Measurements from ENCODE around the gene NHERF1.

NHERF1 gene

GRCh38 chr17:74728033-74728701 lies 20.3 kb upstream of the NHERF1 start:
- no peaks in the 10 kb centered on the region for H3K36me3 Mint-ChIP-seq
- no peak overlapping the region for H3K27ac Mint-ChIP-seq
- H3K27me3 Mint-ChIP-seq, result no peaks in the 10 kb centered on the region
- no peak overlapping the region for H3K4me3 Mint-ChIP-seq
- ATAC-seq, result no peak
- H3K4me1 Mint-ChIP-seq, result no peaks in the 10 kb centered on the region
- H3K9me3 Mint-ChIP-seq, result no peaks in the 10 kb centered on the region

- no peak for ATAC-seq
- Mint-ChIP-seq H3K27me3 (no peaks in the 10 kb centered on the region), H3K4me1 (no peaks in the 10 kb centered on the region), H3K36me3 (no peaks in the 10 kb centered on the region), H3K27ac (no peak overlapping the region), H3K9me3 (no peaks in the 10 kb centered on the region), H3K4me3 (no peak overlapping the region)
Measured at GRCh38 chr17:74728702-74729075, 19.7 kb upstream of the NHERF1 start.

GRCh38 chr17:74729368-74729767 lies 19.1 kb upstream of the NHERF1 start:
- H3K27ac Mint-ChIP-seq, result no peak overlapping the region
- no peak for ATAC-seq

DNA sequence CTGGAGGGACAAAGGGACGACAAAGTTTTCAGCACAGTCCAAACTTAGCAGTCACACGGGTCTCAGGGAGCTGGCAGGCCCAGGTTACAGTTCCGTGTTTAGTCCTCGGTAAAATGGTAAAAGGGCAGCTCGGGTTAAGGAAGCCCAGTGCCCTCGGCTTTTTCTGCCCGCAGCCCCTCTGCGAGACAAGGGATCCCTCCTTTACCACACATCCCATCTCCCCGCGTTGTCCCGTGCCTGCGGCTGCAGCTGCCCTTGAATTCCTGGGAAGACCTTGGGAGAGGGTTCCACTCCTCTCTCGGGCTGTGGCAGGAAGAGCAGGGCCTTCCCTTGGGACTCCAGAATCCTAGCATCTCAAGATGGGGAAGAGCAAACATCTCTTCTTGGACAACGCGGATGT lies 18.6 kb upstream of the NHERF1 start:
- Mint-ChIP-seq H3K4me3 (no peak overlapping the region), H3K4me1 (peaks cover 6% of the 10 kb centered on the region), H3K36me3 (no peaks in the 10 kb centered on the region), H3K9me3 (no peaks in the 10 kb centered on the region), H3K27me3 (no peaks in the 10 kb centered on the region), H3K27ac (no peak overlapping the region)
- no peak for ATAC-seq

More at GRCh38 chr17:74729368-74729767, 19.1 kb upstream of the NHERF1 start:
- Mint-ChIP-seq H3K4me1 (peaks cover under 1% of the 10 kb centered on the region), H3K9me3 (no peaks in the 10 kb centered on the region), H3K36me3 (no peaks in the 10 kb centered on the region), H3K27me3 (no peaks in the 10 kb centered on the region), H3K4me3 (no peak overlapping the region)

DNA sequence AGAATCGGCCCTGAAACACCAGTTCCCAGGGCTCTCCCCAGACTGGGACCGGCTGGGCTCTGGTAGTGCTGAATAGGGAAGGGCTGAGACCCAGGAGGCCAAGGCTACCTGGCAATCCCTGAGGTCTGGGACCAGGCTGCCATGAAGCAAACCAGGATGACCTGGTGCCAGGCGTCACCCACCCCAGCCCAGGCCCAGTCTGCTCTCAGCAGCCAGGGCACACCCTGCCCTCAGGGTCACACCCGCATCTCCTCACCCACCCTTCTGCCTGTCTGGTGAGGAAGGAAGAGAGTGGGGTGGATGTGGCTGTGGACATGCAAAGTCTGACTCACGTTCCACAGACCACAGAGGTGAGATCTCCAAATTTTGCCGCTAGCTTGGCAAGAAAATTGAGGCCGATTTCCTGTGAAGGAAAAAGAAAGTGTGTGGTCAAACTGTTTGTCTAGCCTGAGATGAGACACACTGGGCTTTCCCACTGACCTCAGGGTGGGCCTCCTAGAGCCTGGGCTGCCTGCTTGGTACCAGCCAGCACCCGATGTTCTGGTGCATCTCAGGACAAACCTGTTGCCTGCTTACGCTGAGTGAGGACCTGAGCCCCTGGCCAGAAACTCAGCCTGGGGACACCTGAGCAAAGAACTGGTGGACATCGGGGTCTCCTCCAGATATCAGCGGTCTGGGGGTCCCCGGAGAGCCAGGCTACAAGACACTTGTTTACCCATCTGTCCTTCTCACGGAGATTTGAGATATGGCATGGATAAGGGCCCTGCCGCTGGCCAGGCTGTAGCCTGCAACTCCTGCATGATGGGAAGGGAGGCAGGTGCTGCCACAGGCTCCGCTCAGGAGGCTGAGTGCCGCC lies 17.7 kb upstream of the NHERF1 start:
- ATAC-seq, result peak; percentile 86
- H3K27me3 Mint-ChIP-seq, result no peaks in the 10 kb centered on the region
- H3K4me3 Mint-ChIP-seq, result no peak overlapping the region
- H3K27ac Mint-ChIP-seq, result no peak overlapping the region
- H3K4me1 Mint-ChIP-seq, result peaks cover 8% of the 10 kb centered on the region
- no peaks in the 10 kb centered on the region for H3K9me3 Mint-ChIP-seq
- no peaks in the 10 kb centered on the region for H3K36me3 Mint-ChIP-seq

DNA sequence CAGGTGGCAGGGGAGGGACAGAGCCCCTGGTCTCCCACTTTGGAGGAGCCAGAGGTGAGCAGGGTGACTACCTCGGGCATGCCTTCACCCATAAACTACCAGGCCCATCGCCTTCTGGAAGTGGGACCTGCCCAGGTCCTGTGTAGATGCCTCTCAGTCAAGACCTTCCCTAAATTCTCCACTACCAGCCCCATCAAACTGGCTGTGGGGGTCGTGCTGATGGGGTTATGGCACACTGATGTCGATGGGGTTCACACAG lies 17.2 kb upstream of the NHERF1 start:
- Mint-ChIP-seq H3K27ac (no peak overlapping the region), H3K36me3 (no peaks in the 10 kb centered on the region), H3K27me3 (no peaks in the 10 kb centered on the region), H3K4me3 (no peak overlapping the region), H3K4me1 (peaks cover 11% of the 10 kb centered on the region), H3K9me3 (no peaks in the 10 kb centered on the region)
- ATAC-seq, result no peak

GRCh38 chr17:74732042-74732867 lies 16.2 kb upstream of the NHERF1 start:
- H3K36me3 Mint-ChIP-seq, result no peaks in the 10 kb centered on the region
- no peak for ATAC-seq
- no peak overlapping the region for H3K4me3 Mint-ChIP-seq
- H3K4me1 Mint-ChIP-seq, result peaks cover 15% of the 10 kb centered on the region
- H3K27me3 Mint-ChIP-seq, result no peaks in the 10 kb centered on the region
- H3K9me3 Mint-ChIP-seq, result no peaks in the 10 kb centered on the region
- no peak overlapping the region for H3K27ac Mint-ChIP-seq

DNA sequence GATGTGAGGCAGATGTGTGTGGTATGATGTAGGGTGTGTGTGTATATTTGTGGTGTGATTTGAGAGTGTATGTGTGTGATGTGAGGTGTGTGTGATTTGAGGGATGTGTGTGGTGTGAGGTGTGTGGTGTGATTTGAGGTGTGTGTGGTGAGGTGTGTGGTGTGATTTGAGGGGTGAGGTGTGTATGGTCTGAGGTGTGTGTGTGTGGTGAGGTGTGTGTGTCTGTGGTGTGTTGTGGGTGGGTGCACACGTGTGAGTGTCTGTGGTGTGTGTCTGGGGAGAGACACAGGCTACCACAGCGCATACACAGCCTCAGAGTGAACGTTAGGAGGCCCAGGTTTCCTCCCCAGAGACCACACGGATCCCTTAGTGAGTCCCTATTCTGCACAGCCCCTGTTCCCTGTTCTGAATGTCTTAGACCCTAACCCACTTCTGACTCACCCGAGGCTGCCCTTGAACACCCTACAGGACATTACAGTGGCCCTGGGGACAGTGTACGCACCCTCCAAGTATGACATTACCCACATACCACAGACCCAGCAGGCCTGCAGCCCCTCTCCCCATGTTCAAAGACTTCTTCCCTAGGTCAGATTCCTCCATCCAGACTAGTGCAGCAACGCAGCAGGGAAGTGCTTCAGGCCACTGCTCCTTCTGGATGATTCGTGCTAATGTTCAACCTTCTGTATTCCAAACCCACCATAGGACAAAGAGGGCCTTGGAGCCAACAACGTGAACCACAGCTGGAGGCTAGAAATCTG lies 14.9 kb upstream of the NHERF1 start:
- Mint-ChIP-seq H3K27me3 (no peaks in the 10 kb centered on the region), H3K9me3 (no peaks in the 10 kb centered on the region), H3K36me3 (no peaks in the 10 kb centered on the region), H3K4me1 (peaks cover 26% of the 10 kb centered on the region), H3K4me3 (no peak overlapping the region), H3K27ac (peak overlapping the region; percentile 71)
- ATAC-seq, result no peak

GRCh38 chr17:74734256-74734655 lies 14.2 kb upstream of the NHERF1 start:
- Mint-ChIP-seq H3K4me1 (peaks cover 33% of the 10 kb centered on the region), H3K9me3 (no peaks in the 10 kb centered on the region), H3K27ac (peak overlapping the region; percentile 71), H3K36me3 (no peaks in the 10 kb centered on the region), H3K4me3 (no peak overlapping the region), H3K27me3 (no peaks in the 10 kb centered on the region)
- no peak for ATAC-seq

DNA sequence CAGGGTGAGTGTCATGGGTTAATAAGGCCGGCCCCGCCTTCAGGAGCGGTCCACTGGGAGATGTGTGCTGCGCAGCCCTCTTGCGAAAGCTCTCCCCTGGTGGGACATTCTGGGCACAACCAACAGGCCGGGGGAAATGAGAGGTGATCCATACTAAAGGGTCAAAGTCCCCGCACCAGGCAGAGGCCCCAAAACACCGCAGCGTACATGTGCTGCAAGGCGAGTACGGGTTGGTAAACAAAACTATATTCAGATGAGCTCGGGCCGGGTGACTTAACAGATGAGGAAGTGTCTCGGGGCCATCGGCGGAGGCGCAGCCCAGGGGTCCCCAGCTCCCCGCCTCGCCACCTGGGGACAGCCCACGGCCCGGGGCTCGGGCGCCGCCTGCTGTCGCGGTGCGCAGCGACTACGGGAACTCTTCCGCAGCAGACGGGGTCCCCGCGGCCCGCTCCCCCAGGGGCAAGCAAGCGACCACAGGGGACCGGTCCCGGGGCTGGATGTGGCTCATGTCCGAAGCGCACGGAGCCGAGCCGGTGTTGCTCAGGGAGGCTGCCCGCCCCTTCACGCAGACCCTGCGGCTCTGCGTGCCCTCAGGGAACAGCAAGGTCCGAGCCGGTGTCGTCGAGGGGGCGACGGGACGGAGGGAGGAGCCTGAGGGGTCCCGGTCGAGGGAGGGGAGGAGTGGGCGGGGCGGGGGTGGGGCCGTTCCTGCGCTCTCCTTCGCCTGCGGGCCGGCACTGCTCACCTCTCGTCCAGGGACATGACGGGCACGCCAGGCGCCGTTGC lies 11.7 kb upstream of the NHERF1 start, which contains the start of gene RAB37:
Gene RAB37, plus strand, starts transcription at position 744 of the 786 bp plus-strand sequence. Its CDS starts 17 bp downstream, at position 761.
- no peaks in the 10 kb centered on the region for H3K27me3 Mint-ChIP-seq
- H3K27ac Mint-ChIP-seq, result peak within 1 kb of the TSS; percentile 77
- peaks cover 58% of the 10 kb centered on the region for H3K4me1 Mint-ChIP-seq
- ATAC-seq, result peak; percentile 83
- H3K9me3 Mint-ChIP-seq, result no peaks in the 10 kb centered on the region
- no peaks in the 10 kb centered on the region for H3K36me3 Mint-ChIP-seq
- peak within 1 kb of the TSS; percentile 82 for H3K4me3 Mint-ChIP-seq

DNA sequence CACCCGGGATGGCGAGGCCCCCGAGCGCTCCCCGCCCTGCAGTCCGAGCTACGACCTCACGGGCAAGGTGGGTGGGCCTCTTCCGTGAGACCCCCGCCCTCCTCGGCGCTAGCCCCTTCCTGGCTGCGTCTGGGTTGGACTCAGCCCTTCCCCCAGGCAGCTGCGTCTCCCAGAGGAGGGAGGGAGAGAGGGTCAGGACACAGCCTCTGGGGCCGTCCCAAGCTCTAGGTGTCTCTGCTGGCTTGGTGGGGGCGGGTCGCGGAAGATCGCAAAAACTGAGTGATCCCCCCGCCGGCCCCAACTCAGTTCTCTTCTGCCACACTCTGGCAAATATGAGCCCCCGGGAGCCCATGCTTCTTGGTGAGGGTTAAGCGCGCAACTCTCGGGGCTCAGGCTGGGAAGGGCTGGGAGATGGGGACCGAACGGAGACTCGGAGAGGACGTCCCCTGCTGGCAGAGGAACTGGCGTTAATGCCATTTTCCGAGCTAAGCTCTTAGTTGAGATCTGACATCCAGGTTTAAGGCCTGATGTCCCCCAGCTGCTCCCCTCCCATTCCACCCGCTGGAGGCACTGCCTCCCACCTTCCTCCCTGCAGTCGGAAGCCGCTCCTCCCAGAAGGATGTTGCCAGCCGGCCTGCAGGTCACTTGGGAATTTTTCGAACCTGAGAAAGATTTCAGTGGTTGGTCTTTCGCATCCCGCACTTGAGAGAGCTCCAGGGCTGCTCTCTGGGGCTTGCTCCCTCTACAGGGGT lies 11.0 kb upstream of the NHERF1 start:
- Mint-ChIP-seq H3K27ac (peak overlapping the region; percentile 74), H3K27me3 (no peaks in the 10 kb centered on the region), H3K36me3 (no peaks in the 10 kb centered on the region), H3K4me1 (peaks cover 66% of the 10 kb centered on the region), H3K4me3 (peak overlapping the region; percentile 82), H3K9me3 (no peaks in the 10 kb centered on the region)
- no peak for ATAC-seq

DNA sequence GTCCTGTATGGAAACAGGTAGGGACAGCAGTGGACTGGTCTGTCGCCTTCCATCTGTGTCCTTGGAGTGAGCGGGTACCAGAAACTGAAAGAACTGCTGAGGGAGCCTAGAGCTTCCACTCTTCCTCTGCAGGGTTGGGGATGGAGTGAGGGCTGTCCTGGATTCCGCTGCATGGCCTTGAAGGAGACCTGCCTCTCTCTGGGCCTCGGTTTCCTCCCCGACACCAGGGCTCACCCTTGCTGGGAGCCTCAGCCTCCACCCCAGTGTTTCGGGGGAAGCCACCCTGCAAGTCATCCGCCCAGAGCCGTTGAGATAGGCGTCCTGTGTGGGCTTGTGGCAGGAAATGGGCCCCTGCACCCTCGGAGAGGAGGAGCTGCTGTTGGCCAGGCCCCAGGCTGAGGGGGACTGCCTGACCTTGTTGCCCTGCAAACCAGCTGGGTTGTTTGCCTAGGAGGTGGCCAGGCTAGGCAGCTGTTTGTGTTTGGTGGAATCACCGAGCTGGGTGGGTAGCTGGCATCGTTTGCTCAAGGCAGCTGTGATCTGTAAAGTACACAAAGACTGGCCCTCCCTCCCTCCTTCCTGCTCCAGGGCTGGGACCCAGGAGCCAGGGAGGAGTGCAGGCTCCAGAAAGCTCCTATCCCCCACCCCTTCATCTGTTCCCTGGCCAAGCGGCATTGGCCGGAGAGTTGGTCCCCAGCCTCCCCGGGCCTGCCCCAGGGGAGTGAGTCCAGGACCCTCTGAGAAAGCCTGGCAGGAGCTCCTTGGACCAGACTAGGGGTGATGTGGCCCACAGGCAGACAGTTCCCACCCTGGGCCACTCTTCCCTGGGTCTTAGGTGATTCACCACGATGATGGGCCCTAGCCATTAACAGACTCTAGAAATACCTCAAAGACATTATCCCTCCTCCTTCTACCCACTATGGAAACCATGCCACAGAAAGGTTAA lies 10.1 kb upstream of the NHERF1 start:
- Mint-ChIP-seq H3K4me3 (peak overlapping the region; percentile 82), H3K36me3 (no peaks in the 10 kb centered on the region), H3K27ac (peak overlapping the region; percentile 74), H3K9me3 (no peaks in the 10 kb centered on the region), H3K4me1 (peaks cover 74% of the 10 kb centered on the region), H3K27me3 (no peaks in the 10 kb centered on the region)
- ATAC-seq, result peak; percentile 77
